Fibroblast of lung (primary cell): Measurements from ENCODE around the gene GALNT7.

Experiments used
- CTCF ChIP-seq, 2 donors: IDR thresholded peaks in 1 of 2; conservative IDR thresholded peaks in 1 of 2; 1 replicate in 1 of 2; 2 replicates in 1 of 2; pipeline ENCODE4 v1.5.1; 2011 to 2012; ENCODE audit warnings: low read length in 2 of 2, control low read depth in 1 of 2, inconsistent platforms in 1 of 2, low read depth in 1 of 2, mild to moderate bottlenecking in 1 of 2
- EZH2 ChIP-seq: IDR thresholded peaks from 2 replicates; pipeline ENCODE4 v1.5.1; 2012; ENCODE audit warnings: low read length, control low read depth, mild to moderate bottlenecking; ENCODE audit errors: missing control alignments

- TF ChIP-seq EZH2 (no peak), CTCF (conservative IDR thresholded peaks at IDR 0.05 in 1 of 2, IDR thresholded peaks at IDR 0.05 in 1 of 2; ENCODE audit: low read depth in 1 of 2, low read length in 2 of 2) (no peak)
Measured at GRCh38 chr4:173243321-173243720, 74.7 kb downstream of the GALNT7 start.
